GM19372 (cell line): Measurements from ENCODE around the gene ATP6AP1.

Source experiments
- ATAC-seq: cut with Tn5 transposase; IDR thresholded peaks from one replicate; pipeline ENCODE4 v1.9.1; 2021; ENCODE audit warnings: mild to moderate bottlenecking, low read depth, moderate library complexity; ENCODE audit not compliant: unreplicated experiment

Gene ATP6AP1

GRCh38 chrX:154467556-154467955 is 39.1 kb downstream of the ATP6AP1 start:
- ATAC-seq, result no peak

GRCh38 chrX:154468217-154468616 is 39.7 kb downstream of the ATP6AP1 start:
- no peak for ATAC-seq

GRCh38 chrX:154469114-154469513 is 40.6 kb downstream of the ATP6AP1 start:
- ATAC-seq, result no peak

GRCh38 chrX:154469880-154470279 is 41.4 kb downstream of the ATP6AP1 start:
- ATAC-seq, result no peak

GRCh38 chrX:154470434-154470833 is 42.0 kb downstream of the ATP6AP1 start:
- no peak for ATAC-seq

- no peak for ATAC-seq
Observed at GRCh38 chrX:154470914-154471568, 42.6 kb downstream of the ATP6AP1 start.

- no peak for ATAC-seq
Observed at GRCh38 chrX:154471839-154472684, 43.6 kb downstream of the ATP6AP1 start.

- ATAC-seq, result no peak
Observed at GRCh38 chrX:154472685-154473632, 44.5 kb downstream of the ATP6AP1 start.

GRCh38 chrX:154473683-154474082 is 45.2 kb downstream of the ATP6AP1 start:
- ATAC-seq, result no peak

GRCh38 chrX:154476821-154477220 is 48.3 kb downstream of the ATP6AP1 start:
- ATAC-seq, result no peak

- ATAC-seq, result no peak
Observed at GRCh38 chrX:154477891-154478477, 49.5 kb downstream of the ATP6AP1 start.

- peak; percentile 86 for ATAC-seq
Observed at GRCh38 chrX:154478728-154479622, 50.5 kb downstream of the ATP6AP1 start, which contains the start of gene LAGE3. Gene LAGE3, minus strand, starts transcription at chrX:154479281. Its CDS starts 366 bp downstream, at chrX:154478915.

- no peak for ATAC-seq
Observed at GRCh38 chrX:154481195-154481594, 52.7 kb downstream of the ATP6AP1 start.

- no peak for ATAC-seq
Observed at GRCh38 chrX:154481911-154482601, 53.6 kb downstream of the ATP6AP1 start.

- ATAC-seq, result no peak
Observed at GRCh38 chrX:154482786-154483185, 54.3 kb downstream of the ATP6AP1 start.

- no peak for ATAC-seq
Observed at GRCh38 chrX:154483325-154483724, 54.8 kb downstream of the ATP6AP1 start.

GRCh38 chrX:154484255-154485149 is 56.0 kb downstream of the ATP6AP1 start:
- no peak for ATAC-seq
